MCF 10A (cell line): Measurements from ENCODE around the gene PRX. TPM values are rescaled to one million over a fixed set of nuclear protein-coding genes. Genes with fewer than 3 reads are reported as not detected.

Source experiments
- BruUV-seq: library from RNA; stranded (reverse); fragments of 400-500 nt; replicated peaks from 2 replicates; lab custom pipeline; 2021; lab: Mats Ljungman, UMichigan
- CTCF ChIA-PET: fragments of 300-600 bp; sonication (Branson Sonifier 250); formaldehyde crosslinking; extraction: SDS; loops from one replicate; lab custom pipeline; 2021; ENCODE audit warnings: antibody characterized with exemption, inconsistent platforms; lab: Yijun Ruan, JAX
- POLR2A ChIA-PET: fragments of 300-600, 350-650 bp; sonication (Branson Sonifier 250); formaldehyde crosslinking; extraction: SDS; loops from one replicate; lab custom pipeline; 2020; ENCODE audit warnings: antibody characterized with exemption, inconsistent platforms; lab: Yijun Ruan, JAX
- DNase-seq: peaks from one replicate; pipeline ENCODE4 v3.0.0-alpha.2; 2018; ENCODE audit not compliant: unreplicated experiment
- H3K27ac Mint-ChIP-seq: one replicate; pipeline ENCODE4 v1.8.0; 2022; ENCODE audit warnings: mild to moderate bottlenecking, low read depth, mixed read lengths; ENCODE audit not compliant: unreplicated experiment
- H3K27me3 Mint-ChIP-seq: one replicate; pipeline ENCODE4 v1.8.0; 2022; ENCODE audit warnings: mixed read lengths; ENCODE audit not compliant: insufficient read depth, unreplicated experiment
- H3K36me3 Mint-ChIP-seq: one replicate; pipeline ENCODE4 v1.8.0; 2022; ENCODE audit warnings: mild to moderate bottlenecking, moderate library complexity, mixed read lengths; ENCODE audit not compliant: insufficient read depth, unreplicated experiment
- H3K4me1 Mint-ChIP-seq: one replicate; pipeline ENCODE4 v1.8.0; 2022; ENCODE audit warnings: mixed read lengths; ENCODE audit not compliant: insufficient read depth, unreplicated experiment
- H3K4me3 Mint-ChIP-seq: one replicate; pipeline ENCODE4 v1.8.0; 2022; ENCODE audit warnings: mild to moderate bottlenecking, moderate library complexity, mixed read lengths; ENCODE audit not compliant: unreplicated experiment
- H3K9me3 Mint-ChIP-seq: one replicate; pipeline ENCODE4 v1.8.0; 2022; ENCODE audit warnings: mixed read lengths; ENCODE audit not compliant: unreplicated experiment
- CTCF ChIP-seq: fragments of 200-600 bp; IDR thresholded peaks from one replicate; pipeline ENCODE4 v1.8.0; 2022; ENCODE audit warnings: antibody characterized with exemption, mild to moderate bottlenecking; ENCODE audit not compliant: unreplicated experiment
- intact Hi-C: fragments of 100-400 bp; cut with micrococcal nuclease; formaldehyde crosslinking; loops from 2 replicates; pipeline ENCODE4 v1.14.1; 2022
- total RNA-seq: library from RNA; stranded (reverse); gene quantifications from 2 replicates; pipeline ENCODE4 v1.2.3, GENCODE V29; 2022

Gene PRX
- total RNA-seq, 1 experiment from 2014 or later: 2.4 TPM

- H3K36me3 Mint-ChIP-seq: no peaks in the 10 kb centered on the region
- DNase-seq: no peak
- ChIA-PET CTCF (interaction anchor here (0.6 kb wide), 1 partner anchor 9 kb away, joined by 3 read pairs; no protein-coding TSS in a partner anchor), POLR2A (interaction anchor here (1.0 kb wide), 1 partner anchor 14 kb away, joined by 4 read pairs; no protein-coding TSS in a partner anchor)
- H3K9me3 Mint-ChIP-seq: no peaks in the 10 kb centered on the region
- H3K27me3 Mint-ChIP-seq: no peaks in the 10 kb centered on the region
- H3K4me1 Mint-ChIP-seq: peaks cover 14% of the 10 kb centered on the region
- no peak overlapping the region for H3K27ac Mint-ChIP-seq
- BruUV-seq: no TSS peak
- intact Hi-C loops: no loop called here
- no peak for TF ChIP-seq CTCF
- no peak overlapping the region for H3K4me3 Mint-ChIP-seq
These were observed 16.2 kb downstream of the PRX start for GRCh38 chr19:40396886-40397567.

GRCh38 chr19:40395956-40396355 lies 17.2 kb downstream of the PRX start:
- Mint-ChIP-seq H3K9me3 (no peaks in the 10 kb centered on the region), H3K4me1 (peaks cover 13% of the 10 kb centered on the region), H3K36me3 (no peaks in the 10 kb centered on the region), H3K27ac (no peak overlapping the region), H3K27me3 (no peaks in the 10 kb centered on the region), H3K4me3 (no peak overlapping the region)
- intact Hi-C loops: no loop called here
- BruUV-seq: no TSS peak
- no peak for TF ChIP-seq CTCF
- CTCF ChIA-PET: interaction anchor here (0.6 kb wide), 1 partner anchor 39 kb away, joined by 3 read pairs; no protein-coding TSS in a partner anchor
- POLR2A ChIA-PET: interaction anchor here (1.0 to 1.2 kb wide), 3 partner anchors 13 to 68 kb away, joined by 3 to 4 read pairs (median 4); no protein-coding TSS in a partner anchor
- DNase-seq: no peak

- no peaks in the 10 kb centered on the region for H3K36me3 Mint-ChIP-seq
- no peak overlapping the region for H3K27ac Mint-ChIP-seq
- no peak for TF ChIP-seq CTCF
- BruUV-seq: no TSS peak
- H3K27me3 Mint-ChIP-seq: no peaks in the 10 kb centered on the region
- ChIA-PET POLR2A (interaction anchor here (0.9 kb wide), 1 partner anchor 47 kb away, joined by 3 read pairs; the partner anchor contains the start of gene C19orf47), CTCF (interaction anchor here (0.7 to 0.8 kb wide), 2 partner anchors 124 to 252 kb away, joined by 3 read pairs; no protein-coding TSS in a partner anchor)
- peaks cover 8% of the 10 kb centered on the region for H3K4me1 Mint-ChIP-seq
- intact Hi-C loops: no loop called here
- no peaks in the 10 kb centered on the region for H3K9me3 Mint-ChIP-seq
- H3K4me3 Mint-ChIP-seq: no peak overlapping the region
- no peak for DNase-seq
These were observed 18.4 kb downstream of the PRX start for GRCh38 chr19:40394816-40395210.
